Smooth muscle cell (in vitro differentiated cells): ENCODE results near the gene HLA-DPB1. TPM values are rescaled to one million over a fixed set of nuclear protein-coding genes. Genes with fewer than 3 reads are reported as not detected.
A peak's percentile ranks its signal among the peaks of the same experiment; 100 is the strongest.

ENCODE experiments used
- DNase-seq: peaks from one replicate; lab custom pipeline; 2025; ENCODE audit not compliant: unreplicated experiment; lab: John Stamatoyannopoulos, UW
- H2AFZ ChIP-seq: fragments of 200-600 bp; sonication (generic); 2 replicates; pipeline ENCODE4 v1.6.0; 2016; ENCODE audit warnings: antibody characterized with exemption, low read depth, mild to moderate bottlenecking
- H3F3A ChIP-seq: fragments of 200-600 bp; sonication (generic); 2 replicates; pipeline ENCODE4 v1.6.0; 2017; ENCODE audit warnings: antibody characterized with exemption, low read depth
- H3K27ac ChIP-seq: fragments of 200-600 bp; sonication (generic); 2 replicates; pipeline ENCODE4 v1.5.1; 2016; ENCODE audit warnings: low read depth, mild to moderate bottlenecking
- H3K27me3 ChIP-seq: fragments of 200-600 bp; sonication (generic); 2 replicates; pipeline ENCODE4 v1.6.1; 2016; ENCODE audit warnings: low read depth, mild to moderate bottlenecking
- H3K36me3 ChIP-seq: fragments of 200-600 bp; sonication (generic); 2 replicates; pipeline ENCODE4 v1.5.1; 2016; ENCODE audit warnings: low read depth
- H3K4me1 ChIP-seq: fragments of 200-600 bp; sonication (generic); 2 replicates; pipeline ENCODE4 v1.5.1; 2016; ENCODE audit warnings: low read depth
- H3K4me2 ChIP-seq: fragments of 200-600 bp; sonication (generic); 2 replicates; pipeline ENCODE4 v1.6.0; 2016; ENCODE audit warnings: mild to moderate bottlenecking
- H3K4me3 ChIP-seq: fragments of 200-600 bp; sonication (generic); 2 replicates; pipeline ENCODE4 v1.5.1; 2016; ENCODE audit warnings: mild to moderate bottlenecking
- H3K79me2 ChIP-seq: fragments of 200-600 bp; sonication (generic); 2 replicates; pipeline ENCODE4 v1.6.0; 2016; ENCODE audit warnings: low read depth, mild to moderate bottlenecking
- H3K9ac ChIP-seq: fragments of 200-600 bp; sonication (generic); 2 replicates; pipeline ENCODE4 v1.6.0; 2016; ENCODE audit warnings: low read depth
- H3K9me3 ChIP-seq: fragments of 200-600 bp; sonication (generic); replicated peaks from 2 replicates; pipeline ENCODE4 v1.5.1; 2016; ENCODE audit warnings: low read depth
- H4K20me1 ChIP-seq: fragments of 200-600 bp; sonication (generic); 2 replicates; pipeline ENCODE4 v1.6.0; 2016; ENCODE audit warnings: low read depth
- CTCF ChIP-seq: fragments of 200-600 bp; sonication (generic); IDR thresholded peaks from 2 replicates; pipeline ENCODE4 v1.5.1; 2017; ENCODE audit warnings: borderline replicate concordance, mild to moderate bottlenecking, antibody characterized with exemption; ENCODE audit not compliant: insufficient read depth, poor library complexity, severe bottlenecking
- WGBS: methylation state at CpG from one replicate; pipeline ENCODE4 v1.1.7; 2016; ENCODE audit warnings: low lambda C conversion rate; 5-methylcytosine and 5-hydroxymethylcytosine counted together
- polyA plus RNA-seq: library from polyadenylated mRNA; unstranded; fragments of >200 nt; fragmentation: Nextera tagmentation; extraction: Ambion mirVana; gene quantifications from 2 replicates; pipeline ENCODE4 v1.2.1, GENCODE V29; 2016
- total RNA-seq: library from RNA; depleted of rRNA; stranded (reverse); fragments of >200 nt; gene quantifications from 2 replicates; pipeline ENCODE4 v1.2.3, GENCODE V29; 2014

The HLA-DPB1 gene
- total and polyA plus RNA-seq, 2 experiments from 2014 or later: 14.8 to 19.4 TPM

GRCh38 chr6:33088258-33088930 is 12.6 kb downstream of the HLA-DPB1 start:
- Histone ChIP-seq H3K9me3 (no peaks in the 10 kb centered on the region), H3K79me2 (no peaks in the 10 kb centered on the region), H3K4me1 (no peaks in the 10 kb centered on the region), H3F3A (no peaks in the 10 kb centered on the region), H3K9ac (no peak overlapping the region), H3K36me3 (no peaks in the 10 kb centered on the region), H2AFZ (no peak overlapping the region), H3K4me2 (no peak overlapping the region), H3K4me3 (no peak overlapping the region), H4K20me1 (no peaks in the 10 kb centered on the region), H3K27me3 (peaks cover 4% of the 10 kb centered on the region), H3K27ac (no peak overlapping the region)
- no peak for TF ChIP-seq CTCF
- no peak for DNase-seq
- WGBS: 70% methylated on average over 3 of the region's 3 CpGs

- Histone ChIP-seq H3K27ac (no peak overlapping the region), H3K79me2 (no peaks in the 10 kb centered on the region), H3K4me1 (no peaks in the 10 kb centered on the region), H3K4me2 (no peak overlapping the region), H4K20me1 (no peaks in the 10 kb centered on the region), H3K27me3 (peaks cover 4% of the 10 kb centered on the region), H3K36me3 (no peaks in the 10 kb centered on the region), H3K9ac (no peak overlapping the region), H3K4me3 (no peak overlapping the region), H3K9me3 (no peaks in the 10 kb centered on the region), H2AFZ (no peak overlapping the region), H3F3A (no peaks in the 10 kb centered on the region)
- 60% methylated on average over 6 of the region's 6 CpGs for WGBS
- DNase-seq: no peak
- no peak for TF ChIP-seq CTCF
Observed at GRCh38 chr6:33088931-33089620, 13.3 kb downstream of the HLA-DPB1 start.

GRCh38 chr6:33091957-33092356 is 16.2 kb downstream of the HLA-DPB1 start:
- no peaks in the 10 kb centered on the region for H3K9me3 ChIP-seq
- no peaks in the 10 kb centered on the region for H3F3A ChIP-seq
- H3K27ac ChIP-seq: no peak overlapping the region
- H3K4me3 ChIP-seq: no peak overlapping the region
- no peak overlapping the region for H3K4me2 ChIP-seq
- no peak overlapping the region for H3K9ac ChIP-seq
- no peak overlapping the region for H2AFZ ChIP-seq
- H3K79me2 ChIP-seq: no peaks in the 10 kb centered on the region
- peak; percentile 27 for TF ChIP-seq CTCF
- H4K20me1 ChIP-seq: no peaks in the 10 kb centered on the region
- no peak for DNase-seq
- H3K27me3 ChIP-seq: peaks cover 4% of the 10 kb centered on the region
- H3K4me1 ChIP-seq: no peaks in the 10 kb centered on the region
- no peaks in the 10 kb centered on the region for H3K36me3 ChIP-seq
- WGBS: 52% methylated on average over 9 of the region's 9 CpGs
